LNCaP clone FGC (cell line): ENCODE results near the gene RPA1.
"Not testable (repeated sequence)": the region's sequence is repeated elsewhere in the genome, so short reads cannot be mapped to it uniquely, and the experiment has no call there.

Experiments used
- DNase-seq: peaks from one replicate; pipeline ENCODE4 v3.0.0-alpha.2; 2011; ENCODE audit warnings: low read depth
- H3K4me3 ChIP-seq: 2 replicates; pipeline ENCODE4 v1.5.1; 2011; ENCODE audit warnings: mild to moderate bottlenecking, low read depth, low read length, control low read depth
- CTCF ChIP-seq: IDR thresholded peaks from 2 replicates; pipeline ENCODE4 v1.5.1; 2012; ENCODE audit warnings: mild to moderate bottlenecking; ENCODE audit not compliant: control insufficient read depth, insufficient read depth; ENCODE audit errors: extremely low read depth

The RPA1 gene

GRCh38 chr17:1843947-1844346 is 14.1 kb downstream of the RPA1 start:
- no peak for DNase-seq
- TF ChIP-seq CTCF, result no peak
- H3K4me3 ChIP-seq, result no peak overlapping the region

GRCh38 chr17:1847191-1847590 is 17.4 kb downstream of the RPA1 start:
- no peak for DNase-seq
- no peak overlapping the region for H3K4me3 ChIP-seq
- no peak for TF ChIP-seq CTCF

DNA sequence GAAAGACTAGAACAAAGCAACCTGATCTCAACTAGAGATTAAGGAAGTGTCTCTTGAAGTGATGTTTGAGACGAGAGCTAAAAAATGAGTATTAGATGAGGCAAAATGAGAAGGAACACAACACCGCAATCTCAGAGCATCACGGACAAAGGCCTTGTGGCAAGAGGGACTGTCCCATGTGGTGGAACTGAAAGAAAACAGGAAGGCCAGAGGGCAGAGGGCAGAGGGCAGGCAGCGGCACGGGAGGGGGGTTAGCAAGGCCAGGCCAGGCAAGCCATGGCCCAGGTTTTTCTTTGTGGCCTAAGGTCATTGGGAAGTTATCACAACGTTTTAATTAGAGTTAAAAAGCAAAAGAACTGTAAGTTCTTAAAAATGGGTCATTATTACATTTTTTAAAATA is 22.5 kb downstream of the RPA1 start:
- TF ChIP-seq CTCF, result no peak
- no peak overlapping the region for H3K4me3 ChIP-seq
- no peak for DNase-seq

- no peak for TF ChIP-seq CTCF
- H3K4me3 ChIP-seq, result no peak overlapping the region
These were observed 23.9 kb downstream of the RPA1 start for GRCh38 chr17:1853698-1854097.

DNA sequence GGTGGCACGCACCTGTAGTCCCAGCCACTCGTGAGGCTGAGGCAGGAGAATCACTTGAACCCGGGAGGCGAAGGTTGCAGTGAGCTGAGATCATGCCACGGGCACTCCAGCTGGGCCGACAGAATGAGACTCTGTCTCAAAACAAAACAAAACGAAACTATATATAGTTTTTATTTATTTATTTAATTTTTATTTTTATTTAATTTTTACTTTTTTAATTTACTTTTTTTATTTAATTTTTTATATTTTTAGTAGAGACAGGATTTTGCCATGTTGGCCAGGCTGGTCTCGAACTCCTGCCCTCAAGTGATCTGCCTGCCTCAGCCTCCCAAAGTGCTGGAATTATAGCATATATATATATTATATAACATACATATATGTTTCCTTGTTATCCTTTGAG is 26.7 kb downstream of the RPA1 start:
- not testable (repeated sequence) for H3K4me3 ChIP-seq, DNase-seq

More at GRCh38 chr17:1853698-1854097, 23.9 kb downstream of the RPA1 start:
- DNase-seq, result no peak

GRCh38 chr17:1860978-1861377 is 31.2 kb downstream of the RPA1 start:
- no peak for TF ChIP-seq CTCF
- H3K4me3 ChIP-seq, result no peak overlapping the region
- DNase-seq, result no peak

DNA sequence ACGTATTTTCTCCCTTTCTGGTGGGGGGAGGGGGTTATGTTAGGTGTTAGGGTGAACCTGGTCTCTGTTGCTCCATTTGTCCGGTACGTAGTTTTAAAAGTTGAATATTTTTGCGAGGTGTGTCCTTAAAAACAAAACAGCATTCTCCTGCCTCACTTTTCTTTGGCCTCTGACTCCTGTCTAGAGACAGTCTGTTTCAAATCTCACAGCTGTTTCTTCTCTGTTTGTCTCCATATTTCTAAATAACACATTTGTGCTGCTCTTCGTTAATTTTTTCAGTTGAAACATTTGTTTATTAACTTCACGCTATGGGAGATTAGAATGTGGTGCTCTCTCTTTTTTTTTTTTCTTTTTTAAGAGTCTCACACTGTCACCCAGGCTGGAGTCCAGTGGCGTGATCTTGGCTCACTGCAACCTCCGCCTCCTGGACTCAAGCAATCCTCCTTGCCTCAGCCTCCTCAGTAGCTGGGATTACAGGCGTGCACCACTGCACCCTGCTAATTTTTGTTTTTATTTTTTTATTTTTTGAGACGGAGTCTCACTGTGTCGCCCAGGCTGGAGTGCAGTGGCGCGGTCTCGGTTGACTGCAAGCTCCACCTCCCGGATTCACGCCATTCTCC is 31.7 kb downstream of the RPA1 start:
- no peak for TF ChIP-seq CTCF
- DNase-seq, result no peak
- no peak overlapping the region for H3K4me3 ChIP-seq
